GM12865 (cell line): ENCODE results near the gene KCTD10.

ENCODE experiments used
- DNase-seq: peaks from one replicate; pipeline ENCODE4 v3.0.0; 2010; ENCODE audit warnings: low read depth
- H3K4me3 ChIP-seq: 2 replicates; pipeline ENCODE4 v1.5.1; 2011; ENCODE audit warnings: mild to moderate bottlenecking, low read depth, low read length, control low read depth
- TF ChIP-seq, protein P1 (sequence below): IDR thresholded peaks from 2 replicates; pipeline ENCODE4 v1.5.1; 2011; ENCODE audit warnings: low read length, control low read depth, low read depth, inconsistent platforms; ENCODE audit not compliant: insufficient read depth; ENCODE audit errors: missing control alignments

Gene KCTD10

GRCh38 chr12:109459247-109459646 is 17.9 kb downstream of the KCTD10 start:
- no peak overlapping the region for H3K4me3 ChIP-seq
- TF ChIP-seq, protein P1, sequence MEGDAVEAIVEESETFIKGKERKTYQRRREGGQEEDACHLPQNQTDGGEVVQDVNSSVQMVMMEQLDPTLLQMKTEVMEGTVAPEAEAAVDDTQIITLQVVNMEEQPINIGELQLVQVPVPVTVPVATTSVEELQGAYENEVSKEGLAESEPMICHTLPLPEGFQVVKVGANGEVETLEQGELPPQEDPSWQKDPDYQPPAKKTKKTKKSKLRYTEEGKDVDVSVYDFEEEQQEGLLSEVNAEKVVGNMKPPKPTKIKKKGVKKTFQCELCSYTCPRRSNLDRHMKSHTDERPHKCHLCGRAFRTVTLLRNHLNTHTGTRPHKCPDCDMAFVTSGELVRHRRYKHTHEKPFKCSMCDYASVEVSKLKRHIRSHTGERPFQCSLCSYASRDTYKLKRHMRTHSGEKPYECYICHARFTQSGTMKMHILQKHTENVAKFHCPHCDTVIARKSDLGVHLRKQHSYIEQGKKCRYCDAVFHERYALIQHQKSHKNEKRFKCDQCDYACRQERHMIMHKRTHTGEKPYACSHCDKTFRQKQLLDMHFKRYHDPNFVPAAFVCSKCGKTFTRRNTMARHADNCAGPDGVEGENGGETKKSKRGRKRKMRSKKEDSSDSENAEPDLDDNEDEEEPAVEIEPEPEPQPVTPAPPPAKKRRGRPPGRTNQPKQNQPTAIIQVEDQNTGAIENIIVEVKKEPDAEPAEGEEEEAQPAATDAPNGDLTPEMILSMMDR, result no peak

GRCh38 chr12:109458771-109459208 is 18.3 kb downstream of the KCTD10 start:
- TF ChIP-seq, protein P1, result no peak
- no peak for DNase-seq
- no peak overlapping the region for H3K4me3 ChIP-seq

More at GRCh38 chr12:109459247-109459646, 17.9 kb downstream of the KCTD10 start:
- DNase-seq, result no peak

DNA sequence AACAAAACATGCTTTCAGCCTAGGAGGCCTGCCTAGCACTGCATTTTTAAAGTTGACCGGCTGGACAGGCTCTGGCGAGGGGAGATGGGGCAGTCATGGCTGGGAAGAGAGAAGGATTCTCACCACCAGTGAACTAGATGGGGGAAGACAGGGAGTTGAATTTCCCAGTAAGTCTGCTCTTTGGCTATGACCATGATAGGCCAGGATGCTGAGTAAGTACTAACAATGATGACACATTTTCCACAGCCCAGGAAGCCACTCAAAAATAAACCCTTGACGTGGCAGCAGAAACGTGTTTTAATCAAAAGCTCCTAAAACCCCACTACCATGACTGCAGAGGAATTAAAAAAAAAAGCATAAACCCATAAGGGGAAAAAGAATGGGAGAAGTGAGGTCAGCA is 19.0 kb downstream of the KCTD10 start:
- TF ChIP-seq, protein P1, result no peak
- no peak for DNase-seq
- H3K4me3 ChIP-seq, result no peak overlapping the region

DNA sequence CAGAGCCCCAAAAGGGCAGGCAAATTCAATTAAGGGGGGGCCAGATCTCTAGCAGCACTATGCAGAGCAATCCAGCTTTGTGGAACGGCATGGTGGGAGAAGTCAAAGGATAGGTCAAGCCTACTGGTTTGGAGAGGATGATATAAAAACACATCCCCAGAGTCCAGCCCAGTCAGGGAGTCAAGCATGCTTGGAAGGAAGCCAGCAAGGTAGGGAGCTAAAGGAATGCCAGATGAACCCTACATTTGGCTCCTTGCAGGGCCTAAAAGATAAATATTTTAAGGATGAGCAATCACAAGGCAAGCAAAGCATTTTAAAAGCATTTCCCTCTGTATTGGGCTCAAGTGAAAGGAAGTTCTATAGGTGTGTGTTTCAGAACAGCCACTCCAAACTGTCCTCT is 21.4 kb downstream of the KCTD10 start:
- DNase-seq, result no peak
- TF ChIP-seq, protein P1, result no peak
- no peak overlapping the region for H3K4me3 ChIP-seq

- TF ChIP-seq, protein P1, result no peak
- no peak for DNase-seq
Measured at GRCh38 chr12:109452489-109452888, 24.6 kb downstream of the KCTD10 start.

GRCh38 chr12:109451400-109451799 is 25.7 kb downstream of the KCTD10 start:
- no peak overlapping the region for H3K4me3 ChIP-seq

More at GRCh38 chr12:109452489-109452888, 24.6 kb downstream of the KCTD10 start:
- H3K4me3 ChIP-seq, result no peak overlapping the region

GRCh38 chr12:109450980-109451379 is 26.1 kb downstream of the KCTD10 start:
- no peak for DNase-seq
- no peak overlapping the region for H3K4me3 ChIP-seq
- TF ChIP-seq, protein P1, result no peak

More at GRCh38 chr12:109451400-109451799, 25.7 kb downstream of the KCTD10 start:
- DNase-seq, result no peak
- TF ChIP-seq, protein P1, result no peak
